ENCODE results near the gene LSM6.

LSM6 gene

GRCh38 chr4:146155152-146155724, 20.3 kb upstream of the LSM6 start:
- DNase-seq (ENCODE audit: insufficient read length, low spot score), result no peak
- no peak for FAIRE-seq
- TF ChIP-seq SPI1 (IDR thresholded peaks at IDR 0.05; ENCODE audit: low read depth, low read length) (peak; percentile 48), TAF1 (IDR thresholded peaks at IDR 0.05; ENCODE audit: low read depth, low read length) (no peak)

GRCh38 chr4:146158036-146158745, 17.3 kb upstream of the LSM6 start:
- no peak for FAIRE-seq
- TF ChIP-seq SPI1 (IDR thresholded peaks at IDR 0.05; ENCODE audit: low read depth, low read length) (no peak), TAF1 (IDR thresholded peaks at IDR 0.05; ENCODE audit: low read depth, low read length) (no peak), POU2F2 (IDR thresholded peaks at IDR 0.05; ENCODE audit: low read depth, low read length) (no peak), PAX5 (IDR thresholded peaks at IDR 0.05; ENCODE audit: insufficient read depth, low read length, severe bottlenecking) (no peak), POLR2A (IDR thresholded peaks at IDR 0.05; ENCODE audit: low read depth, low read length) (no peak), POLR2AphosphoS5 (IDR thresholded peaks at IDR 0.05; ENCODE audit: low read depth, low read length) (no peak)
- no peak for DNase-seq (ENCODE audit: insufficient read length, low spot score)

- DNase-seq (ENCODE audit: insufficient read length, low spot score), result no peak
- peak; percentile 92 for FAIRE-seq
- TF ChIP-seq SPI1 (IDR thresholded peaks at IDR 0.05; ENCODE audit: low read depth, low read length) (no peak), TAF1 (IDR thresholded peaks at IDR 0.05; ENCODE audit: low read depth, low read length) (no peak), PAX5 (IDR thresholded peaks at IDR 0.05; ENCODE audit: insufficient read depth, low read length, severe bottlenecking) (no peak), POLR2A (IDR thresholded peaks at IDR 0.05; ENCODE audit: low read depth, low read length) (no peak)
Observed at GRCh38 chr4:146159384-146160058, 16.0 kb upstream of the LSM6 start.

GRCh38 chr4:146161243-146161642, 14.3 kb upstream of the LSM6 start:
- TF ChIP-seq POU2F2 (IDR thresholded peaks at IDR 0.05; ENCODE audit: low read depth, low read length), result no peak
- no peak for TF ChIP-seq POLR2A (IDR thresholded peaks at IDR 0.05; ENCODE audit: low read depth, low read length)
- TF ChIP-seq PAX5 (IDR thresholded peaks at IDR 0.05; ENCODE audit: insufficient read depth, low read length, severe bottlenecking), result no peak
- TF ChIP-seq POLR2AphosphoS5 (IDR thresholded peaks at IDR 0.05; ENCODE audit: low read depth, low read length), result no peak
- DNase-seq (ENCODE audit: insufficient read length, low spot score) (no peak), FAIRE-seq (no peak)

- no peak for TF ChIP-seq TAF1 (IDR thresholded peaks at IDR 0.05; ENCODE audit: low read depth, low read length)
- FAIRE-seq, result no peak
- DNase-seq (ENCODE audit: insufficient read length, low spot score), result no peak
Observed at GRCh38 chr4:146165221-146165620, 10.3 kb upstream of the LSM6 start.

GRCh38 chr4:146165840-146166239, 9.7 kb upstream of the LSM6 start:
- DNase-seq (ENCODE audit: insufficient read length, low spot score) (no peak), FAIRE-seq (no peak)
- no peak for TF ChIP-seq SPI1 (IDR thresholded peaks at IDR 0.05; ENCODE audit: low read depth, low read length)
- TF ChIP-seq POLR2A (IDR thresholded peaks at IDR 0.05; ENCODE audit: low read depth, low read length), result no peak
- TF ChIP-seq POLR2AphosphoS5 (IDR thresholded peaks at IDR 0.05; ENCODE audit: low read depth, low read length), result no peak
- TF ChIP-seq PAX5 (IDR thresholded peaks at IDR 0.05; ENCODE audit: insufficient read depth, low read length, severe bottlenecking), result no peak
- TF ChIP-seq POU2F2 (IDR thresholded peaks at IDR 0.05; ENCODE audit: low read depth, low read length), result no peak
- no peak for TF ChIP-seq TAF1 (IDR thresholded peaks at IDR 0.05; ENCODE audit: low read depth, low read length)

GRCh38 chr4:146170149-146170548, 5.4 kb upstream of the LSM6 start:
- TF ChIP-seq POLR2AphosphoS5 (IDR thresholded peaks at IDR 0.05; ENCODE audit: low read depth, low read length), result no peak
- TF ChIP-seq SPI1 (IDR thresholded peaks at IDR 0.05; ENCODE audit: low read depth, low read length), result no peak
- TF ChIP-seq POU2F2 (IDR thresholded peaks at IDR 0.05; ENCODE audit: low read depth, low read length), result no peak
- FAIRE-seq, result no peak
- DNase-seq (ENCODE audit: insufficient read length, low spot score), result no peak

GRCh38 chr4:146176891-146177290, 1.4 kb downstream of the LSM6 start:
- DNase-seq (ENCODE audit: insufficient read length, low spot score) (no peak), FAIRE-seq (peak; percentile 60)
- TF ChIP-seq POLR2AphosphoS5 (IDR thresholded peaks at IDR 0.05; ENCODE audit: low read depth, low read length) (no peak), POLR2A (IDR thresholded peaks at IDR 0.05; ENCODE audit: low read depth, low read length) (no peak), SPI1 (IDR thresholded peaks at IDR 0.05; ENCODE audit: low read depth, low read length) (no peak), TAF1 (IDR thresholded peaks at IDR 0.05; ENCODE audit: low read depth, low read length) (no peak), PAX5 (IDR thresholded peaks at IDR 0.05; ENCODE audit: insufficient read depth, low read length, severe bottlenecking) (no peak), POU2F2 (IDR thresholded peaks at IDR 0.05; ENCODE audit: low read depth, low read length) (no peak)

- FAIRE-seq, result no peak
- no peak for DNase-seq (ENCODE audit: insufficient read length, low spot score)
- no peak for TF ChIP-seq POLR2AphosphoS5 (IDR thresholded peaks at IDR 0.05; ENCODE audit: low read depth, low read length)
- TF ChIP-seq TAF1 (IDR thresholded peaks at IDR 0.05; ENCODE audit: low read depth, low read length), result no peak
- no peak for TF ChIP-seq PAX5 (IDR thresholded peaks at IDR 0.05; ENCODE audit: insufficient read depth, low read length, severe bottlenecking)
Observed at GRCh38 chr4:146178126-146178525, 2.6 kb downstream of the LSM6 start.

GRCh38 chr4:146179784-146180370, 4.4 kb downstream of the LSM6 start:
- peak; percentile 75 for FAIRE-seq
- DNase-seq (ENCODE audit: insufficient read length, low spot score), result no peak
- no peak for TF ChIP-seq POLR2A (IDR thresholded peaks at IDR 0.05; ENCODE audit: low read depth, low read length)
